HG03378 (cell line): ENCODE results near the gene RWDD4.

Experiments used
- ATAC-seq: cut with Tn5 transposase; IDR thresholded peaks from one replicate; pipeline ENCODE4 v1.9.1; 2021; ENCODE audit warnings: mild to moderate bottlenecking, moderate library complexity; ENCODE audit not compliant: unreplicated experiment

Gene RWDD4

DNA sequence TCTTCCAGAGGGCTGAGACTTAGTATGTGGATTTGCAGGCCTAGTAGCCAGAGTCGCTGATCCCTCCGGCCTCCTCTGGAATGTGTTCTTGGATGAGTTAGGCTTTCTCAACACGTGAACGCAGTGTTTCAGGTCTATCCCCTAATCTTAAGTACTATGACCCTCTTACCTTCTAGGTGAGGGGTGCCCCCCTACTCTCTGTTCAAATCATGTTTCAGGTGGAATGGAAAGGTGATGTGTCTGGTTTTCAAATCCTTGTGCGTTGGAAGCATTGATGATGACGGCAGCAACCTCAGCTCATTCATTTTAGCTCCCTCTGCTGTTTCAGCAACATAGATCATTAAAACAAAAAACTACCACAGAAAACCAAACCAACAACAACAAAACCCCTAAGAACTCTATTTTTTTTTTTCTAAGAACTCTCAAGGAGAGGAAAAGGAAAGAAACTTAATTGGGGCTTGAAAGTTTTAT is 56.4 kb downstream of the RWDD4 start:
- ATAC-seq = no peak

DNA sequence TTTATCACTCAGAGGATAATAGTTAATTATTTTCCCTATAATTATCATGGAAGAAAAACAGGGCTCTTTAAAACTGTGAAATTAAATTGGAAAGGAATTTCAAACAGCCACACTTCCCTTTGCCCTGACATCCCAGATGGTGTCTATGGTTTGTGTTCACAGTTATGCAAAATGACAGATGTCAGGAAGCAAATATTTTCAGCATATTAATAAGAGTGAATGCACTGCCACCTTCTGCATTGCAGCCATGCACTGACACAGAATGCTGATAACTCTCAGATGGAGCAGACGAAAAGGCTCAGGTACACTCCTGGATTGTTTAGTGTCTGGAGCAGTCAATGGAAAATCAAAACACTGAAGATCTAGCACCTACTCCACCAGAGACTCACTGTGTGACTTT is 57.6 kb downstream of the RWDD4 start:
- no peak for ATAC-seq

DNA sequence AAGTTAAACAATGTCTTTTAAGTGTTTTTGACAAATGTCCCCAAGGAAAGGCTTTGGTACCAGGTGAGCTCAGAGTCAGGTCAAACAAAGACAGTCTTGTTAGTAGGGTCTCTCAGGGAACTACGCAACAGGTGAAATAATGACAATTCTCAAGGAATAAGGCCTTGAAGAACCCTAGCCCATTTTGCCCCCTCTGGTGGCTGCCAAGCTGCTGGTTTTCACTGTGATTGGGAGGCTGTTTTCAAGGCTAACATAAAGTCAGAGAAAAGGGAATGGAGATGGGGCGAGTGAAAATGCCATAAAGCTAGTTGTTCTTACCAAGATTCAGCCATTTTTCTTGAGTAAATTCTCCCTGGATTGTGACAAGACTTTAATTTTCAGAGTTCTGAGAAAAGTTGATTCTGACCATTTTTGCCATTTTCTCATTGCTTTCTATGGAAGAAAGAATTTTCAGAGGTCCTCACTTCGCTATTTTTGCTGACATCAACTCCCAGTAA is 58.7 kb downstream of the RWDD4 start:
- no peak for ATAC-seq

DNA sequence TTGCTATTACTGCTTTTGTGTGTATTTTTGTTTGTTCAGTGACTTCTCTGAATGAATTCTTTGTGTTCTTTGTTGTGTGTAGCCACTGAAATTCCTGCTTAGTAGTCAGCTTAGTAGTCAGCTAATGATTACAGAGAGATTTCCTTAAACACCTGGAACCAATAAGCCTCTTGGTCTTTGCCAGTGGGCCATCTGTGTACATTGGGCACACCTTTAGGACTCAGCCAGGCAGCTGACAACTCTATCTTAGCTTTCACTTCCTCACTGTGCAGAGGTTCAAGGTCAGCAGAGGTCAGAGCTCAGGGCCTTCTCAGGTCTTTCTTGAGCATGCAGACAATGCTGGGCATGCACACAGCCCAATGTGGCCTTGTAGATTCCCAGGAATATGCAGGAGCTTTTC is 59.3 kb downstream of the RWDD4 start:
- ATAC-seq = peak; percentile 79

DNA sequence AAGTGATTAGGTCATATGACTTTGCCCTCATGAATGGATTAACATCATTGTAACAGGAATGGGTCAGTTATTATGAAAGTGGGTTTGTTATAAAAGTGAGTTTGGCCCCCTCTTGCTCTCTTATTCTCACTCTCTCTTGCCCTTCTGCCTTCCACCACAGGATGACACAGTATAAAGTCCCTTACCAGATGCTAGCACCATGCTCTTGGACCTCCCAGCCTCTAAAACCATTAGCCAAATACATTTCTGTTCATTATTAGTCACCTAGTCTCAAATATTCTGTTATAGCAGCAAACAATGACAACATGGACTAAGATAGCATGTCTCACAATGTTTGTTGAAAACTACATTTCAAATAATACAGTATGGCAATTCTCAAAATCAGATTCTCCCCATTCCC is 59.7 kb downstream of the RWDD4 start:
- peak; percentile 22 for ATAC-seq

DNA sequence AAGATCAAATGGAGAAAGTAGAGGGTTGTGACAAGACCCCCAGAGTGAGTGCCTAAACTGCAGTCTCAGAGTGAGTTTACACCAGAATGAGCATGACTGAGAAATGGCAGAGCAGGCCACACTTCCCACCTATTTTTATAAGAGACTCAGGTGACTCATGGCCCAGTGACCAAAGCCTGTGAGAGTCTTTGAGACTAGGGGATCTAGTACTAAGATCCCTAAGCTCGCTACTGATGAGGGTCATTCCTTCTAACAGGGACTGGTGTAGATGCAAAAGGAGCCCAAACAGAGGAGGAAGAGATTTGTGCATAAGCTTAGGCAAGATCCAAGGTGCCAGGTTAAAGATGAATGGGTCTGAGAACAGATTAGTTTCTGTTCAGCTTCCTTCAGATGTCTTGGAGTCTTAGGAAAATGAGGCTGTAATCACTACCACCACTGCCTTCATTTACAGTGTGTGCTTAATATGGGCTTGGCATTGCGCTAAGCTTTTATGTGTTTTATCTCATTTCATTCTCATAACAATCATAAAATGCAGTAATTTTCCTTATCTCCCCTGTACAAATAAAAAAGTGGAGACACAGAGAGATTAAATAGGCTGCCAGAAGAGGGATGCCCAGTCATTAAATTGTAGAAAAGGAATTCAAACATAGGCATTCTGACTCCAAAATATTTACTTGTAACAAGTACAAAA is 62.8 kb downstream of the RWDD4 start:
- ATAC-seq = no peak

DNA sequence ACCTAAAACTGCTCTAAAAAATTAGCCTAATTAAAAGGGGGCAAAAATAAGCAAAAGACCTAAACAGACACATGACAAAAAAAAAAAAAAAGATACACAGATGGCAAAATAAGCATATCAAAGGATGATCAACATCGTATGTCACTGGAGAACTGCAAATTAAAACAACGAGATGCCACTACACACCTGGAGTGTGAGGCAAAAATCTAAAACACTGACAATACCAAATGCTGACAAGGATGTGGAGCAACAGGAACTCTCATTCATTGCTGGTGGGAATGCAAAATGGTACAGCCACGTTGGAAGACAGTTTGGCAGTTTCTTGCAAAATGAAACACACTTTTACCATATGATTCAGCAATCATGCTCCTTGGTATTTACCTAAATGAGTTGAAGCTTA is 64.2 kb downstream of the RWDD4 start:
- no peak for ATAC-seq

DNA sequence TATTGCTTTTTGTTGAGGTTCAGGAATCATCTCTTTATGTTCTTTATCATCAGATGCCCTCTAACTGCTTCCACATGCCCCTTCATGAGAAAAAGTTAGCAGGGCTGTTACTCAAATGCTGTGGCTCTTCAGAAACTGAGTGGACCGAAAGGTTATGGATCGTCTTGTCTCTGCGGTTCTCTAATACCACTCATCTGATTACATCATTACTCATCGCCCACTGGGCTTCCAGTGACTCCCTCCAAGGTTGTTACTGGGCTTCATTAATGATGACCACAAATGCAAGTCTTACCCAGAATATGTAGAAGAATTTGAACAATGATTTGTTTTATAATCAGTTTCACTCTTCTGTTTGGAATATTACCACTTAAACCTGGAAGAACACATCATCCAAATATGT is 67.7 kb downstream of the RWDD4 start:
- no peak for ATAC-seq
